ENCODE data around the gene SLC2A9.
"Not testable (repeated sequence)": the region's sequence is repeated elsewhere in the genome, so short reads cannot be mapped to it uniquely, and the experiment has no call there.

SLC2A9 gene

DNA sequence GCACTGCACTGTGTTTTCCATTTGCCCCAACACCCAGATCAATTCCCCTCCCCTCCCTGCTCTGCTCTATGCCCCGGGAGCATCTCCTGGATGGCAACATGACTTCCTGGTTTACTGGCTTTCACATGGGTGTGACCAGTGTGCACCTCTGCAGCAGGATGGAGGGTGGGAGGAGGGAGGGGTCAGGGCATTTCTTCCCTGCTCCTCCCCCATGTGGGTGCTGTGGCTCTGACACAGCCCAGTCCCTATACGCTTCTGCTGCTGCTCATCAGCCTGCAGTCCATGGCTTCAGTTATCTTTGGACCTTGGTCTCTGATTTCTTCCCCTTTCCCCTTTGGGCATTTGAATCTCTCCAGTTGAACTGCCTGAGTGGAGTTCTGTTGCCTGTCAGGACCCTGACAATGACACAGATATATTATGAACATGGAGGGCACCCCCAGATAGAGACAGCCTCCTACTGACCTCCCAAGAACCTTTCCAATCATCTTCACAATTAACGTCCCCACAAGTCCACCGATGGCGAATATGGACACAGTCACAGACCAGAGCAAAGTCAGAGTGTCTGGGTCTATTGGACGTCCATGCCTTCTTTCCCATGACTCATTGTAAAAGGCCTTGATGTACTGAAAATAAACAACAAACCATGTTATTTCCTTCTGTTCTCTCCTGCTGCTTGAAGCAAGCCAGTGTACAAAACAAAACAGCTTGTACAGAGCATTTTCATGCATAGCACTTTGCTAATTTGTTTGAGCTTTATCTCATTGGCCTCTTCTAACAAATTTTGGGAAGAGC, 24.8 kb downstream of the SLC2A9 start:
- no peak for DNase-seq (ENCODE audit: low read depth)

GRCh38 chr4:9994246-9994847, 26.9 kb downstream of the SLC2A9 start:
- no peak for DNase-seq (ENCODE audit: low read depth)

- DNase-seq (ENCODE audit: low read depth), result no peak
Observed at GRCh38 chr4:9989918-9990635, 31.2 kb downstream of the SLC2A9 start.

DNA sequence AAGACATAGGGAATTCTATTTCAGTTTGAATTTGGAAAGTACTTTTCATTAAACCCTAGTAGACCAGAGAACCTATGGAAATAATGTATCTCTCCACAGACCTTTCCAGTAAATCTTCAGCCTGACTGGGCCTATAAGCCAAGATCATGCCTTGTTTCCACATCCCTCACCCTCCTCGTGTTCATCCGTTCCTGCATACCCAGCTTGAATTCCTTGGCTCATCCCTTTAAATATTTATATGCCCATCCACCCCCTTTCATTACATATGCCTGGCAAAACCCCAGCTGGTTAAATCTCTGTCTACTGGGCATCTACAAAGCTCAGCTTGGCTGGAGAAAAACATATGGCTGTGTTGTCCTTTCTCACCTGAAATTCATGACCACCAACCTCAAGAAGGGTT, 32.4 kb downstream of the SLC2A9 start:
- DNase-seq (ENCODE audit: low read depth), result no peak

DNA sequence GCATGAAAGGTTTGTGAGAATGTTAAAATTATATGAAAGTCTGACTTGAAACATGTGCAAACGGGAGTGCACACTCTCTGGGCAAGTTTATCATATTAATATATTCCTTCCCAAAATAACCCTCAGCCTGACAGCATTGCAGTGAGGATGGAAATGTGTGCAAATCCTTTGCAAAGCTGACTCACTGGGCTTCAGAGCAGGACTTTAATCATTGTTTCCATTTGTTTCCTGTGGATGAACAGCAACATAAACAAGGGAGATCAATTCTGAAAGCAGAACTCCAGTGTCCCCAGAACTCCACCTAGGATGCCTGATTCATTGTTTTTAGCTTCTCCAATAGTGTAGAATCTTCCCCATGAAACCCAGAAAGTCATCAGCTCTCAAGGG, 32.9 kb downstream of the SLC2A9 start:
- DNase-seq (ENCODE audit: low read depth), result no peak

DNA sequence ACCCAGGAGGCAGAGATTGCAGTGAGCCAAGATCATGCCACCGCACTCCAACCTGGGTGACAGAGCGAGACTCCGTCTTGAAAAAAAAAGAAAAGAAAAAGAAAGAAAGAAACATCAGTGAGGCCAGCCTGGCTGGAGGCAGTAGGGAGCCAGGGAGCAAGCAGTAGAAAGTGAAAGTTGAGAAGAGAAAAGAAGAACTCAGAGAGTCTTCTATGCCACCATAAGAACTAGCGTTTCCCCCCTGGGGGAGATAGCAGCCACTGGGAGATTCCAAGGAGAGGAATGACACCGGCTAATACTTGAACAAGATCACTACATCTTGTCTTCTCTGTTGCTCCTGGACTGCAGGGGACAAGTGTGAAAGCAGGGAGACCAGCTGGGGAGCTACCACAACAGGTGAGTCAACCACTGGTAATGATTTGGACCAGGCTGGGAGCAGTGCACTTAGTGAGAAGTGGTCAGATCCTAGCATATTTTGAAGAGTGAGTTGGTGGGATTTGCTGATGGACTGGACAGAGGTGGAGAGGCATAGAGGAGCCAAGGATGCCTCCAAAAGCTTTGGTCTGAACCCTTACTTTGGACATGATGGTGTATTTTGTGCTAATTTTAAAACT, 33.4 kb downstream of the SLC2A9 start:
- no peak for DNase-seq (ENCODE audit: low read depth)

- no peak for DNase-seq (ENCODE audit: low read depth)
Observed at GRCh38 chr4:9984621-9985020, 36.7 kb downstream of the SLC2A9 start.

GRCh38 chr4:9983211-9983610, 38.1 kb downstream of the SLC2A9 start:
- DNase-seq (ENCODE audit: low read depth), result no peak

- DNase-seq (ENCODE audit: low read depth), result not testable (repeated sequence)
Observed at GRCh38 chr4:9981899-9982298, 39.4 kb downstream of the SLC2A9 start.

GRCh38 chr4:9980898-9981297, 40.4 kb downstream of the SLC2A9 start:
- no peak for DNase-seq (ENCODE audit: low read depth)

GRCh38 chr4:9979101-9979701, 42.1 kb downstream of the SLC2A9 start:
- no peak for DNase-seq (ENCODE audit: low read depth)

GRCh38 chr4:9977518-9978031, 43.7 kb downstream of the SLC2A9 start:
- DNase-seq (ENCODE audit: low read depth), result no peak

GRCh38 chr4:9976781-9977180, 44.5 kb downstream of the SLC2A9 start:
- no peak for DNase-seq (ENCODE audit: low read depth)

- DNase-seq (ENCODE audit: low read depth), result no peak
Observed at GRCh38 chr4:9976293-9976692, 45.0 kb downstream of the SLC2A9 start.

DNA sequence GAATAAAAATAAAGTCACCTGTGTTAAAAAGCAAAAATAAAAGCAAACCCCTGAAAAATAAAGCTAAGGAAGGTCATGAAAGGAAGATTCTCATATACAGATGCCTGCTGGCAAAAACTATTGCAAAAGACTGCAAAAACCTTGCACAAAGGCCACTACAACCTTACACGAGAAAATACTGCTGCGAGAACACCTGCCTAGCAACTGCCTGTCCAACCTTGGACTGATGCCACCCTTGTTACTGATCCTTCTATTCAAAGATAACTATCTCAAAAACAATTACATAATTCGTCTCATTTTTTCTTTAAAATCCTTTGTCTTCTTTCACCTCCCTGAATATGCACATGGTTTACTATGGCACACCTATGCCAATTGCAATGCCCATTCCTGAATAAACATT, 49.6 kb downstream of the SLC2A9 start:
- no peak for DNase-seq (ENCODE audit: low read depth)

GRCh38 chr4:9970399-9971011, 50.8 kb downstream of the SLC2A9 start:
- DNase-seq (ENCODE audit: low read depth), result no peak

DNA sequence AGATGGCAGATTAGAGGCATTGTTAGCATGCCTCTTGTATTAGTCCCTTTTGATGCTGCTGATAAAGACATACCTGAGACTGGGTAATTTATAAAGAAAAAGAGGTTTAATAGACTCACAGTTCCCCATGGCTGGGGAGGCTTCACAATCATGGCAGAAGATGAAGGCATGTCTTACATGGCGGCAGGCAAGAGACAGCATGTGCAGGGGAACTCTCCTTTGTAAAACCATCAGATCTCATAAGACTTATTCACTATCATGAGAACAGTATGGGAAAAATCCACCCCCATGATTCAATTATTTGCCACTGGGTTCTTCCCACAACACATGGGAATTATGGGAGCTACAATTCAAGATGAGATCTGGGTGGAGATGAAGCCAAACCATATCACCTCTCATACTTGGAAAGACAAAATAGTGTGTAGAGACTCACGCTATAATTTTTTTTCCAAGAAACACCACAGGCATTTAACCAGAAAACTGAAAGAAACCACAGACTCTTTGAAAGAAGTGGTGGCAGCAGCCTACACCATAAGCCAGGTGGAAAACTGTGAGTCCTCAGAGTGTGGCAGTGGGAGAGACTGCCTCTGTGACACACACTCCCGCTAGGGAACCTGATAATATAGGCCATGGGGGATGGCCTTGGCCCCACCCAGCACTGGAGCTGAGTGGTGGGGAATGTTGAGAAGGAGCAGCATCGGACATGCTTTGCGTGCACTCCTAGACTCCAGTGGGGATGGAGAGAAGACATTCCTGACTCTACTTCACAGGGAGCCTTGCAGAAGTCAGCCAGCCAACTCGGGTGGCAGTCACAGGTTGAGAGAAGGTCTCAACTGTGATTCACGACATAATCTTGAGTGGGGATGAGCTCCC, 51.5 kb downstream of the SLC2A9 start:
- DNase-seq (ENCODE audit: low read depth), result no peak

DNA sequence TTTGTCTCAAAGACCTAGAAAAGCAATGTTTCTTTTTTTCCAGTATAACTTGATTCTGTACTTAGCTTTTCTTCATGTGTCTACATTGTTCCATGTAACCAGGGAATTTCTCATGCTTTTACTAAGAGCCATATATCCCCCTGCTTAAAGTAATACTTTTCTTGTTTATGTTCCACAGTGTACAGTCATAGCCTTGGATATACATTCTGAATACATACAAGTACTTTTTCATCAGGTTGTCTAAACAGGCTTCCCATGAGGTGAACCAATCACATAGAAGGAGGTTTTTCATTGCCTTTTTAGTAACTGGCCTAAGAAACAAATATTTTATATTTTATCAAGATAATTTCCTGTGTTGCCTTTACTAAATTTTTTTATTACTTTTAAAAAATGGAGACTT, 52.8 kb downstream of the SLC2A9 start:
- no peak for DNase-seq (ENCODE audit: low read depth)

DNA sequence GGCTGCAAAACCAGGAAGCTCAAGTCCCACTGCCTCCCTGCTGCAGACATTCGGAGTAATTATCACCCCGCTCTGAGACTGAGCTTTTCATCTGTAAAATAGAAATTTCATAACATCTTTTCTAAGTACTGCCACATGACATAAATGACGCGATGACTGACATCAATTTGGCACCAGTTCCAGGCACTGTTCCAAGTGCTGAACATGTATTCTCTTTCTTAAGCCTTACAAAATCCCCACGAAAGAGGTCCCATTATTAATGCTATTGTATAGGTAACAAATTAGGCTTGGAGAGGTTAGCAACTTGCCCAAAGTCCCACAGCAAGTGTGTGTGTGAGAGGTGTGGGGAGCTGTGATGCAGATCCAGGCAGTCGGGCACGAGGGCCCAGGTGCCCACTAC, 56.4 kb downstream of the SLC2A9 start:
- DNase-seq (ENCODE audit: low read depth), result no peak

- no peak for DNase-seq (ENCODE audit: low read depth)
Observed at GRCh38 chr4:9963328-9963727, 58.0 kb downstream of the SLC2A9 start.
